B cell (primary cell): ENCODE results near the gene PLA2R1. TPM values are rescaled to one million over a fixed set of nuclear protein-coding genes. Genes with fewer than 3 reads are reported as not detected.

Experiments
- ATAC-seq: fragments of 200-7000 bp; cut with Tn5 transposase; one replicate; pipeline ENCODE4 v1.10.0; 2021; ENCODE audit warnings: low read depth, mild to moderate bottlenecking, moderate number of reproducible peaks, moderate library complexity
- CTCF ChIA-PET: fragments of 350-600 bp; sonication (Branson Sonifier 250); formaldehyde crosslinking; loops from one replicate; lab custom pipeline; 2021; ENCODE audit warnings: antibody characterized with exemption, inconsistent platforms; lab: Charles Lee
- POLR2A ChIA-PET: fragments of 350-600 bp; sonication (Branson Sonifier 250); formaldehyde crosslinking; loops from one replicate; lab custom pipeline; 2021; ENCODE audit warnings: antibody characterized with exemption; lab: Charles Lee
- DNase-seq: peaks from one replicate; pipeline ENCODE4 v3.0.0; 2013
- H2AFZ ChIP-seq: 2 replicates; pipeline ENCODE4 v1.6.1; 2012; ENCODE audit warnings: mild to moderate bottlenecking, low read depth, low read length; ENCODE audit not compliant: insufficient read depth, poor library complexity, severe bottlenecking
- H3K27ac ChIP-seq, 2 donors: 1 replicate in 1 of 2; 2 replicates in 1 of 2; pipeline ENCODE4 v1.5.1; 2012 to 2013; ENCODE audit warnings: low read length in 2 of 2, mild to moderate bottlenecking in 2 of 2, moderate library complexity in 1 of 2
- H3K27me3 ChIP-seq, 4 experiments: fragments of 200-600 bp in 1 of 4; sonication (generic) in 1 of 4; replicated peaks in 1 of 4; 1 replicate in 2 of 4; 2 replicates in 2 of 4; pipeline versions ENCODE4 v1.6.1 to v1.7.0; 2013 to 2016; ENCODE audit warnings: low read length in 3 of 4, mild to moderate bottlenecking in 2 of 4, mixed read lengths in 1 of 4, moderate library complexity in 1 of 4; ENCODE audit not compliant: insufficient read depth in 4 of 4, control insufficient read depth in 3 of 4; ENCODE audit errors: control extremely low read depth in 1 of 4
- H3K36me3 ChIP-seq, 2 experiments: replicated peaks in 1 of 2; 1 replicate in 1 of 2; 2 replicates in 1 of 2; pipeline versions ENCODE4 v1.6.1 to v1.7.1; 2013; ENCODE audit warnings: low read length in 1 of 2; ENCODE audit not compliant: insufficient read depth in 2 of 2, control insufficient read depth in 1 of 2; ENCODE audit errors: control extremely low read depth in 1 of 2, extremely low read depth in 1 of 2
- H3K4me1 ChIP-seq, 2 donors: fragments of 200-600 bp in 1 of 2; sonication (generic) in 1 of 2; 1 replicate in 1 of 2; 2 replicates in 1 of 2; pipeline versions ENCODE4 v1.5.1 to v1.6.1; 2013 to 2017; ENCODE audit warnings: low read length in 2 of 2; ENCODE audit not compliant: control insufficient read depth in 2 of 2, insufficient read depth in 2 of 2
- H3K4me2 ChIP-seq: replicated peaks from 2 replicates; pipeline ENCODE3; 2012; ENCODE audit warnings: mild to moderate bottlenecking, low read depth, low read length; ENCODE audit not compliant: poor library complexity, severe bottlenecking
- H3K4me3 ChIP-seq, 5 experiments: fragments of 200-600 bp in 1 of 5; sonication (generic) in 1 of 5; 1 replicate in 3 of 5; 2 replicates in 2 of 5; pipeline versions ENCODE4 v1.5.1 to v1.7.0; 2011 to 2016; ENCODE audit warnings: low read length in 4 of 5, mild to moderate bottlenecking in 4 of 5, low read depth in 2 of 5, control low read depth in 1 of 5, moderate library complexity in 1 of 5; ENCODE audit not compliant: insufficient read depth in 1 of 5; ENCODE audit errors: control extremely low read depth in 1 of 5, extremely low read depth in 1 of 5
- H3K79me2 ChIP-seq: fragments of 200-600 bp; sonication (generic); one replicate; pipeline ENCODE4 v1.6.0; 2016; ENCODE audit warnings: low read length; ENCODE audit not compliant: control insufficient read depth, insufficient read depth
- H3K9ac ChIP-seq: fragments of 200-600 bp; sonication (generic); 2 replicates; pipeline ENCODE4 v1.6.1; 2017; ENCODE audit warnings: mild to moderate bottlenecking, low read length, moderate library complexity
- H3K9me3 ChIP-seq, 3 donors: one replicate each; pipeline versions ENCODE4 v1.6.1 to v1.7.1; 2013; ENCODE audit warnings: low read length in 2 of 3; ENCODE audit not compliant: control insufficient read depth in 2 of 3, insufficient read depth in 1 of 3; ENCODE audit errors: control extremely low read depth in 1 of 3
- H4K20me1 ChIP-seq: 2 replicates; pipeline ENCODE4 v1.6.0; 2012; ENCODE audit warnings: mild to moderate bottlenecking, low read length; ENCODE audit not compliant: insufficient read depth, control insufficient read depth, poor library complexity, severe bottlenecking
- H3K27ac Mint-ChIP-seq: one replicate; pipeline ENCODE4 v1.8.0; 2021; ENCODE audit warnings: mixed read lengths
- H3K27me3 Mint-ChIP-seq: one replicate; pipeline ENCODE4 v1.8.0; 2021; ENCODE audit warnings: mixed read lengths
- H3K4me1 Mint-ChIP-seq: one replicate; pipeline ENCODE4 v1.8.0; 2021; ENCODE audit warnings: mixed read lengths
- H3K4me3 Mint-ChIP-seq: one replicate; pipeline ENCODE4 v1.8.0; 2021; ENCODE audit warnings: mixed read lengths
- H3K9me3 Mint-ChIP-seq: one replicate; pipeline ENCODE4 v1.8.0; 2022; ENCODE audit warnings: mixed read lengths; ENCODE audit not compliant: insufficient read depth
- CTCF ChIP-seq: fragments of 200-600 bp; IDR thresholded peaks from one replicate; pipeline ENCODE4 v1.8.0; 2022; ENCODE audit warnings: antibody characterized with exemption, mild to moderate bottlenecking
- EZH2 ChIP-seq: IDR thresholded peaks from 2 replicates; pipeline ENCODE4 v1.6.1; 2012; ENCODE audit warnings: borderline replicate concordance, low read depth, mild to moderate bottlenecking, moderate library complexity, low read length; ENCODE audit not compliant: insufficient read depth, poor library complexity, severe bottlenecking
- whole genome bisulfite sequencing: methylation state at CpG from one replicate; pipeline ENCODE4 v1.1.5; 2013; ENCODE audit warnings: missing lambda C conversion rate; ENCODE audit not compliant: insufficient coverage; 5-methylcytosine and 5-hydroxymethylcytosine counted together
- intact Hi-C: fragments of 100-400 bp; cut with micrococcal nuclease; formaldehyde crosslinking; loops from one replicate; pipeline ENCODE4 v1.10.0; 2022
- polyA plus RNA-seq: library from polyadenylated mRNA; depleted of rRNA; stranded (reverse); fragments of >200 nt; gene quantifications from 2 replicates; pipeline ENCODE4 v1.2.3, GENCODE V29; 2012
- total RNA-seq, 2 donors: library from RNA; stranded (reverse); fragments of 120-200 nt in 1 of 2; gene quantifications; 1 replicate in 1 of 2; 2 replicates in 1 of 2; pipeline versions ENCODE4 v1.2.3 to v1.2.4, GENCODE V29; 2013 to 2022

The PLA2R1 gene
- total and polyA plus RNA-seq, 2 donors (not counting 1 experiment from before 2014, with no cell fraction given), result not detected

GRCh38 chr2:159953136-159953823, 109.1 kb downstream of the PLA2R1 start:
- no peak overlapping the region for H2AFZ ChIP-seq
- TF ChIP-seq CTCF (no peak), EZH2 (no peak)
- no peaks in the 10 kb centered on the region for H3K9me3 ChIP-seq
- H3K27me3 Mint-ChIP-seq, result no peaks in the 10 kb centered on the region
- no peak overlapping the region for H3K4me2 ChIP-seq
- no peaks in the 10 kb centered on the region for H3K4me1 ChIP-seq
- H3K27ac Mint-ChIP-seq, result no peak overlapping the region
- no peaks in the 10 kb centered on the region for H3K36me3 ChIP-seq
- POLR2A ChIA-PET, result no interaction called here
- CTCF ChIA-PET, result no interaction called here
- DNase-seq (no peak), ATAC-seq (no peak)
- H3K27me3 ChIP-seq, result no peaks in the 10 kb centered on the region
- WGBS, result no CpG with 5 or more reads among the region's 2 CpGs
- H3K9me3 Mint-ChIP-seq, result no peaks in the 10 kb centered on the region
- H3K4me1 Mint-ChIP-seq, result no peaks in the 10 kb centered on the region
- no peak overlapping the region for H3K9ac ChIP-seq
- intact Hi-C loops, result no loop called here
- no peak overlapping the region for H3K4me3 Mint-ChIP-seq
- H3K27ac ChIP-seq, result no peak overlapping the region
- H3K4me3 ChIP-seq, result no peak overlapping the region
- H3K79me2 ChIP-seq, result no peaks in the 10 kb centered on the region
- H4K20me1 ChIP-seq, result no peaks in the 10 kb centered on the region

- Histone ChIP-seq H3K9me3 (no peaks in the 10 kb centered on the region), H4K20me1 (no peaks in the 10 kb centered on the region), H3K79me2 (no peaks in the 10 kb centered on the region), H3K27me3 (no peaks in the 10 kb centered on the region), H3K27ac (no peak overlapping the region), H3K4me2 (no peak overlapping the region), H3K36me3 (no peaks in the 10 kb centered on the region), H3K4me3 (no peak overlapping the region), H2AFZ (no peak overlapping the region), H3K4me1 (no peaks in the 10 kb centered on the region), H3K9ac (no peak overlapping the region)
- DNase-seq (no peak), ATAC-seq (no peak)
- TF ChIP-seq EZH2 (no peak), CTCF (no peak)
- no peaks in the 10 kb centered on the region for H3K4me1 Mint-ChIP-seq
- ChIA-PET POLR2A (no interaction called here), CTCF (interaction anchor here (0.6 to 1.5 kb wide), 2 partner anchors 8 to 21 kb away, joined by 3 to 5 read pairs; no protein-coding TSS in a partner anchor)
- no CpG with 5 or more reads among the region's 1 CpG for WGBS
- no peak overlapping the region for H3K27ac Mint-ChIP-seq
- no peaks in the 10 kb centered on the region for H3K9me3 Mint-ChIP-seq
- no peak overlapping the region for H3K4me3 Mint-ChIP-seq
- no peaks in the 10 kb centered on the region for H3K27me3 Mint-ChIP-seq
- intact Hi-C loops, result no loop called here
Observed at GRCh38 chr2:159946326-159946999, 116.0 kb downstream of the PLA2R1 start.
